HCT116 (cell line): ENCODE data around the gene MFN1.

Experiments used
- CTCF ChIP-seq, 3 experiments: fragments of 200-600 bp in 1 of 3; sonication (generic) in 1 of 3; IDR thresholded peaks in 2 of 3; conservative IDR thresholded peaks in 1 of 3; 2 replicates each; pipeline ENCODE4 v1.5.1; 2012 to 2017; ENCODE audit warnings: low read depth in 2 of 3, low read length in 2 of 3, antibody characterized with exemption in 1 of 3, borderline replicate concordance in 1 of 3, control low read depth in 1 of 3, mild to moderate bottlenecking in 1 of 3, mixed read lengths in 1 of 3, mixed run types in 1 of 3, moderate library complexity in 1 of 3; ENCODE audit not compliant: insufficient read depth in 1 of 3
- SP1 ChIP-seq: IDR thresholded peaks from 2 replicates; pipeline ENCODE4 v1.6.1; 2012; ENCODE audit warnings: low read depth

DNA sequence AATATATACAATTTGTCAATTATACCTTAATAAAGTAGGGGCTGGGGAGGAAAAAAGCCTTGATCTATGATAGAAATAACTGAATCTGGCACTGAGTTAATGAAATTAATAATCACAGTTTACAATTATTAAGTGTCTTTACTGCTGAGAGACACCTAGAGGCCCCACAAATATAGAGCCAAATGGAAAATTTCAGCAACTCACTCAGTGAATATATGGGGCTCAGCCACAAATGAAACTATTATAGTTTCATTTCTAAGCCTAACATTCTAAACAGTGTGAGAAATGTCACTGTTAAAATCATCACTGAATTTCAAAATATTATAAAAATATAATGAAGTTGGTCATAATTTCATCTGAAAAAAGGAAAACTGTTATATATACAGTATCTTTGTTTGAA is 63.5 kb downstream of the MFN1 start:
- TF ChIP-seq CTCF (IDR thresholded peaks at IDR 0.05 in 2 of 3, conservative IDR thresholded peaks at IDR 0.05 in 1 of 3; ENCODE audit: borderline replicate concordance in 1 of 3, insufficient read depth in 1 of 3, low read depth in 2 of 3, low read length in 2 of 3) (no peak), SP1 (no peak)
